Renal cortex interstitium (tissue), 11 donors: ENCODE data around the gene TOMM40L. TPM values are rescaled to one million over a fixed set of nuclear protein-coding genes. Genes with fewer than 3 reads are reported as not detected.

ENCODE experiments used
- DNase-seq, 11 donors: peaks; one replicate each; pipeline ENCODE4 v3.0.0-alpha.2; 2013; ENCODE audit warnings: low read depth in 9 of 11, low spot score in 4 of 11; ENCODE audit errors: extremely low read depth in 1 of 11
- polyA plus RNA-seq, 3 donors: library from polyadenylated mRNA; unstranded; fragments of 120-200 nt; gene quantifications; one replicate each; pipeline ENCODE4 v1.2.1, GENCODE V29; 2013; ENCODE audit not compliant: insufficient read length in 3 of 3

TOMM40L gene
- polyA plus RNA-seq, 3 donors: 13.5 to 15.4 (median 14.6) TPM

- no peak for DNase-seq
These were observed 40.3 kb downstream of the TOMM40L start for GRCh38 chr1:161266202-161266601.

GRCh38 chr1:161266836-161267235 is 41.0 kb downstream of the TOMM40L start:
- DNase-seq: no peak

- DNase-seq: no peak
These were observed 41.5 kb downstream of the TOMM40L start for GRCh38 chr1:161267321-161267720.

GRCh38 chr1:161273402-161273801 is 47.5 kb downstream of the TOMM40L start:
- no peak for DNase-seq

GRCh38 chr1:161274874-161275273 is 49.0 kb downstream of the TOMM40L start:
- DNase-seq: no peak

Other genes starting within 250 kb of the TOMM40L start
- 10 to 100 TPM; 73.1 to 94.2 (median 82.1) TPM for gene F11R, start 204.9 kb upstream of the TOMM40L start, polyA plus RNA-seq
- gene TSTD1, start 187.1 kb upstream of the TOMM40L start, polyA plus RNA-seq: 10 to 100 TPM; 49.4 to 76.5 (median 63.5) TPM
- 10 to 100 TPM; 49.7 to 62.5 (median 59.8) TPM for gene USF1, start 180.1 kb upstream of the TOMM40L start, polyA plus RNA-seq
- 1 to 10 TPM; 2.1 to 2.5 (median 2.2) TPM for gene ARHGAP30, start 156.2 kb upstream of the TOMM40L start, polyA plus RNA-seq
- gene NECTIN4, start 136.5 kb upstream of the TOMM40L start, polyA plus RNA-seq: 1 to 10 TPM; 2.2 to 4.0 (median 3.5) TPM
- 10 to 100 TPM; 15.7 to 19.3 (median 17.6) TPM for gene KLHDC9, start 127.7 kb upstream of the TOMM40L start, polyA plus RNA-seq
- gene PFDN2, start 108.0 kb upstream of the TOMM40L start, polyA plus RNA-seq: 10 to 100 TPM; 70.5 to 94.2 (median 71.9) TPM
- gene NIT1, start 108.0 kb upstream of the TOMM40L start, polyA plus RNA-seq: 10 to 100 TPM; 49.0 to 58.8 (median 51.5) TPM
- 10 to 100 TPM; 47.6 to 57.0 (median 55.1) TPM for gene DEDD, start 93.4 kb upstream of the TOMM40L start, polyA plus RNA-seq
- gene UFC1, start 72.1 kb upstream of the TOMM40L start, polyA plus RNA-seq: 100 to 1,000 TPM; 135 to 161 (median 156) TPM
- 10 to 100 TPM; 48.0 to 49.6 (median 48.2) TPM for gene USP21, start 66.6 kb upstream of the TOMM40L start, polyA plus RNA-seq
- gene PPOX, start 59.6 kb upstream of the TOMM40L start, polyA plus RNA-seq: 10 to 100 TPM; 31.0 to 61.5 (median 38.3) TPM
- gene B4GALT3, start 48.6 kb upstream of the TOMM40L start, polyA plus RNA-seq: 10 to 100 TPM; 36.6 to 39.5 (median 38.8) TPM
- gene ADAMTS4, start 27.0 kb upstream of the TOMM40L start, polyA plus RNA-seq: 1 to 10 TPM in 1 of 3 donors, under 1 TPM in 2; 0.60 to 1.1 (median 0.78) TPM
- 100 to 1,000 TPM; 200 to 212 (median 200) TPM for gene NDUFS2, start 23.7 kb upstream of the TOMM40L start, polyA plus RNA-seq
- gene FCER1G, start 10.8 kb upstream of the TOMM40L start, polyA plus RNA-seq: 10 to 100 TPM; 12.3 to 14.8 (median 13.6) TPM
- 1 to 10 TPM in 1 of 3 donors, under 1 TPM in 1, not detected in 1; 0.59 to 4.6 TPM for gene APOA2, start 2.4 kb upstream of the TOMM40L start, polyA plus RNA-seq
- gene NR1I3, start 12.1 kb downstream of the TOMM40L start, polyA plus RNA-seq: 1 to 10 TPM; 3.1 to 3.7 (median 3.4) TPM
- 1 to 10 TPM; 1.0 to 1.7 (median 1.0) TPM for gene PCP4L1, start 32.7 kb downstream of the TOMM40L start, polyA plus RNA-seq
- 1 to 10 TPM; 2.2 to 5.1 (median 3.8) TPM for gene MPZ, start 83.9 kb downstream of the TOMM40L start, polyA plus RNA-seq
- 100 to 1,000 TPM; 257 to 303 (median 265) TPM for gene SDHC, start 88.3 kb downstream of the TOMM40L start, polyA plus RNA-seq
- 10 to 100 TPM; 11.2 to 15.2 (median 11.6) TPM for gene CFAP126, start 141.8 kb downstream of the TOMM40L start, polyA plus RNA-seq